Coronary artery (tissue), 2 donors: ENCODE data around the gene NBAS.

Experiments used
- DNase-seq: peaks from one replicate; pipeline ENCODE4 v3.0.0-alpha.2; 2017; ENCODE audit warnings: low spot score
- H3K27ac ChIP-seq, 2 donors: fragments of 200-600 bp; sonication (generic); one replicate each; pipeline ENCODE4 v1.5.1; 2016 to 2019
- H3K4me3 ChIP-seq: fragments of 200-600 bp; sonication (generic); 2 replicates; pipeline ENCODE4 v1.5.1; 2016; ENCODE audit warnings: mild to moderate bottlenecking, moderate library complexity
- CTCF ChIP-seq: fragments of 200-600 bp; sonication (generic); IDR thresholded peaks from one replicate; pipeline ENCODE4 v1.5.1; 2019; ENCODE audit warnings: antibody characterized with exemption

NBAS gene

DNA sequence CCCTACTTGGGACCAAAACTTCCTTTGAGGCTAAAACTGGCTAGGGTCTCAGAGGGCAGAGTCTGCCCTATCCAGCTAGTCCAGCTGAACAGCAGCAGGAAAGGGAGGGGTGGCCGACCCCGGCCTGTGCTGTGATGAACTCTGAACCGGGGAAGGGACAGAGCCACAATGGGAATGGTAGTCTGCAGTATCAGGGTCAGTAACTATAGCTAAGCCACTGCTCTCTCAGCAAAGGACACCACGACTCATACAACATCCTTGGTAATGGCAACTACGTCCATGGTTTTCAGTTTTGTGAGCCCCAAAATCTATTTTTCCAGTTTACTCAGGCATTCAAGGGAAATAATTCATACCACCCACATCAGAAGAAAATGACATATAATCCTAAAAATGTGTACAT is 75.2 kb downstream of the NBAS start:
- Histone ChIP-seq H3K4me3 (no peak overlapping the region), H3K27ac (no peak overlapping the region)
- no peak for TF ChIP-seq CTCF

DNA sequence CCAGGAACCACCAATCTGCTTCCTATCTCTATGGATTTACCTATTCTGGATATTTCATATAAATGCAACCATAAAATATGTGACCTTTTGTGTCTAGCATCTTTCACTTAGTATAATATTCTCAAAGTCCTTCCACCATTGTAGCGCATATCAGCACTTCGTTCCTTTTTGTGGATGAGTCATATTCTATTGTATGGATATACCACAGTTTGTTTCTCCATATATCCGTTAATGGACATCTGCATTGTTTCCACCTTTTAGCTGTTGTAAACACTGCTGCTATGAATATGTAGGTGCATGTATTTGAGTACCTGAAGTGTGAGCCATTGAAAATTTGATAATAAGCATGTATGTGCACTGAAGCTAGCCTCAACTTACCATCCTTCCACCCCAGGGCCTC is 80.1 kb downstream of the NBAS start:
- no peak for TF ChIP-seq CTCF
- Histone ChIP-seq H3K27ac (no peak overlapping the region), H3K4me3 (no peak overlapping the region)
- no peak for DNase-seq

More for the DNA sequence above, 75.2 kb downstream of the NBAS start:
- no peak for DNase-seq

DNA sequence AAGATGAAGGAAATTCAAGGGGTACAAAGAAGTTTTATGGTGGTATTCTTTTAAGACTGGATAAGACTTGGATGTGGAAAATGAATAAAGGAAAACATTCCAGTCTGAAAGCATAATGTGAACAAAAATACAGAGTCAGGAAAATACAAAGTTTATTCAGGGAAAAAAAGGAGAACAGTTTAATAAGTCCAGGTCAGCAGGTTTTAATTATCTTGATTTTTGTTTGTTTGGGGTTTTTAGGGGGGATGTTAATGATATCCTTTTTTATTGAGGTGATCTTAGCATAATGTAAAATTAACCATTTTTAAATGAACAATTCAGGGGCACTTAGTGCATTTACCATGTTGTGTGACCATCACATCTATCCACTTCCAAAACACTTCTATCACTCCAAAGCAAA is 80.6 kb downstream of the NBAS start:
- TF ChIP-seq CTCF, result no peak
- no peak overlapping the region for H3K4me3 ChIP-seq
- DNase-seq, result no peak
- no peak overlapping the region for H3K27ac ChIP-seq

DNA sequence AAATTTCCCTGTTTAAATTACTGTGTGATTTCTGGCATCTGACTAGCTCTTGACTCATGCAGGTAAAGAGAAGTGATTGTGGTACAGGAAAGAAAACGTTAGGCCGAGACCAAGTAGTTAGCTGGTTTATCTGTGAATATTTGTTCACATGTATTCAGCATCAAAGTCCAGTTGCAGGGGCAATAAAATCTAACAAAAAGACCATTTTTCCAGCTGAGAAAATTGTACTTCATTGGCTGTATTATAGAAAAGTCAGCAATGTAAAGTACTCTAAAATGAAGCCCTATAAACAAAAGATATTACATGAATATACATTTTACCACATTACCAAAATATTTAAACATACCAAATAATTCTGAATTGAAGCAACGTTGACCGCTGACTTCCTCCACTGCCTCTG is 88.3 kb downstream of the NBAS start:
- DNase-seq, result no peak
- no peak for TF ChIP-seq CTCF
- H3K27ac ChIP-seq, result no peak overlapping the region
- no peak overlapping the region for H3K4me3 ChIP-seq

DNA sequence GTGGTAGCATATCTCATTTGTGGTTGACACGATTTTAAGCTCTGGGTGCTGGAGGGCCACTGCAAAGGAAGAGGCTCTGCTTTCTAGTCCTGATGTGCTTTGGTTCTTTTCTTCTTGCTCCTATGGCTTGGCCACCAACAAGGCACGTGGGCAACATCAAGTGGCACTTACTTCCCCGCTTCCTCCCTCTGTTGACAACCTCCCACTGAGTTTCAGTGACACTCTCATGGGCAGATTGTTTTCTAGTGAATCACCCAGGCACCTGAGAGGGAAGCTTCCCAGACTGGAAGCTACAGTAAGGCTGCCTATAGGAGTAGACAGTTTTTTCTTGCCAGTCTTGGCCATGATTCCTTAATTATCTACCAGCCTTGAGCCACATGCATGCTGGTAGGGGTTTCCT is 89.0 kb downstream of the NBAS start:
- no peak for DNase-seq
- H3K4me3 ChIP-seq, result no peak overlapping the region
- no peak overlapping the region for H3K27ac ChIP-seq
- no peak for TF ChIP-seq CTCF

- no peak for DNase-seq
- Histone ChIP-seq H3K4me3 (no peak overlapping the region), H3K27ac (no peak overlapping the region)
- TF ChIP-seq CTCF, result no peak
These were observed 89.5 kb downstream of the NBAS start for GRCh38 chr2:15471606-15472005.

- H3K4me3 ChIP-seq, result no peak overlapping the region
- no peak for TF ChIP-seq CTCF
- no peak for DNase-seq
- no peak overlapping the region for H3K27ac ChIP-seq
These were observed 101.0 kb downstream of the NBAS start for GRCh38 chr2:15460112-15460620.
